ENCODE measurements around the gene WFIKKN2. TPM values are rescaled to one million over a fixed set of nuclear protein-coding genes. Genes with fewer than 3 reads are reported as not detected.

Gene WFIKKN2
- total and polyA plus RNA-seq, 2 of the 13 experiments (the other 11 are each of a cell fraction or from before 2014, with no cell fraction given) = not detected

- H3K36me3 ChIP-seq (replicated peaks in 1 of 2; ENCODE audit: control insufficient read depth in 1 of 2, insufficient read depth in 2 of 2, low read length in 2 of 2) = no peaks in the 10 kb centered on the region
- 56% methylated on average over 35 of the region's 38 CpGs for WGBS (ENCODE audit: low lambda C conversion rate)
- H3K79me2 ChIP-seq (ENCODE audit: insufficient read depth, low read length) = no peaks in the 10 kb centered on the region
- no peaks in the 10 kb centered on the region for H4K20me1 ChIP-seq (ENCODE audit: insufficient read depth, low read length)
- ChIA-PET POLR2A (no interaction called here), CTCF (ENCODE audit: low intra/inter-chr PET ratio, low total read pairs) (no interaction called here)
- no peak overlapping the region for H3K9ac ChIP-seq (ENCODE audit: insufficient read depth, low read depth, low read length)
- BruUV-seq (replicated peaks) = no TSS peak
- intact Hi-C loops (cut with micrococcal nuclease; ENCODE audit: unreplicated experiment) (no loop called here), in situ Hi-C loops (cut with HindIII; ENCODE audit: extremely low pct_ligation_motif_present, low pct_unique_long_range_greater_than_20kb) (no loop called here)
- TF ChIP-seq ZFP91 (CRISPR knock-in tag; IDR thresholded peaks at IDR 0.05; ENCODE audit: borderline replicate concordance) (0 out of 2 replicates have a peak, but pooled peaks have one; percentile 3), DDIT3 (CRISPR knock-in tag; IDR thresholded peaks at IDR 0.05) (no peak), CENPX (CRISPR knock-in tag; IDR thresholded peaks at IDR 0.05) (no peak), EZH2 (conservative IDR thresholded peaks at IDR 0.05; ENCODE audit: low read depth, low read length) (0 out of 2 replicates have a peak, but pooled peaks have one; percentile 67), TCF7 (IDR thresholded peaks at IDR 0.05; ENCODE audit: low read depth) (no peak), MYNN (CRISPR knock-in tag; IDR thresholded peaks at IDR 0.05; ENCODE audit: low read depth) (no peak), MBD4 (IDR thresholded peaks at IDR 0.05; ENCODE audit: borderline replicate concordance, low read length) (no peak), MXD4 (CRISPR knock-in tag; IDR thresholded peaks at IDR 0.05) (no peak), JUND (CRISPR knock-in tag; IDR thresholded peaks at IDR 0.05) (no peak)
- ATAC-seq (no peak), FAIRE-seq (no peak), DNase-seq (ENCODE audit: low spot score) (no peak)
- no peaks in the 10 kb centered on the region for H3K9me3 ChIP-seq (ENCODE audit: low read length)
- peaks cover 25 to 94% of the 10 kb centered on the region in 2 experiments for H3K27me3 ChIP-seq (ENCODE audit: control insufficient read depth in 1 of 2, insufficient read depth in 2 of 2, low read length in 2 of 2)
- H3K27ac ChIP-seq (ENCODE audit: extremely low read length, insufficient read depth, low read length) = no peak overlapping the region
- H3K4me1 ChIP-seq (ENCODE audit: insufficient read depth, low read length) = peaks cover 40% of the 10 kb centered on the region
- no peak overlapping the region for H3K4me3 ChIP-seq (replicated peaks in 1 of 3; ENCODE audit: insufficient read depth in 1 of 3, low read depth in 2 of 3, low read length in 3 of 3)
- H3K4me2 ChIP-seq (ENCODE audit: low read depth, low read length) = no peak overlapping the region
- H2AFZ ChIP-seq (ENCODE audit: low read length) = no peak overlapping the region
Measured at GRCh38 chr17:50833510-50834428, 1.6 kb upstream of the WFIKKN2 start.
